RWPE2 (cell line): ENCODE results near the gene OGFR.
A peak's percentile ranks its signal among the peaks of the same experiment; 100 is the strongest.

Experiments
- ATAC-seq: fragments of 200-7000 bp; cut with Tn5 transposase; 3 replicates; pipeline ENCODE4 v1.9.1; 2021; ENCODE audit warnings: low read depth
- DNase-seq: peaks from one replicate; pipeline ENCODE4 v3.0.0-alpha.2; 2020; ENCODE audit warnings: low spot score
- H3K27ac ChIP-seq: fragments of 450-650 bp; 2 replicates; pipeline ENCODE4 v1.5.1; 2017; ENCODE audit warnings: mild to moderate bottlenecking; ENCODE audit not compliant: poor library complexity, severe bottlenecking
- H3K27me3 ChIP-seq: fragments of 250-450 bp; sonication (Bioruptor Pico); 2 replicates; pipeline ENCODE4 v1.5.1; 2021; ENCODE audit warnings: mild to moderate bottlenecking, moderate library complexity; ENCODE audit not compliant: insufficient read depth, poor library complexity, severe bottlenecking
- H3K36me3 ChIP-seq: fragments of 250-450 bp; sonication (Bioruptor Pico); 2 replicates; pipeline ENCODE4 v1.5.1; 2020; ENCODE audit warnings: low read depth, mild to moderate bottlenecking, moderate library complexity
- H3K4me1 ChIP-seq: fragments of 250-450 bp; sonication (Bioruptor Pico); 2 replicates; pipeline ENCODE4 v1.5.1; 2021; ENCODE audit warnings: mild to moderate bottlenecking, moderate library complexity; ENCODE audit not compliant: insufficient read depth, poor library complexity, severe bottlenecking
- H3K4me3 ChIP-seq: fragments of 250-450 bp; sonication (Bioruptor Pico); 2 replicates; pipeline ENCODE4 v1.5.1; 2021; ENCODE audit warnings: mild to moderate bottlenecking, moderate library complexity; ENCODE audit not compliant: severe bottlenecking
- H3K9me3 ChIP-seq: fragments of 250-450 bp; sonication (Bioruptor Pico); 2 replicates; pipeline ENCODE4 v1.5.1; 2021; ENCODE audit warnings: mild to moderate bottlenecking, moderate library complexity; ENCODE audit not compliant: severe bottlenecking
- TF ChIP-seq, protein P1 (sequence below): fragments of 450-650 bp; IDR thresholded peaks from one replicate; pipeline ENCODE4 v1.5.1; 2017; ENCODE audit warnings: mild to moderate bottlenecking, moderate library complexity; ENCODE audit not compliant: poor library complexity, severe bottlenecking

Gene OGFR

DNA sequence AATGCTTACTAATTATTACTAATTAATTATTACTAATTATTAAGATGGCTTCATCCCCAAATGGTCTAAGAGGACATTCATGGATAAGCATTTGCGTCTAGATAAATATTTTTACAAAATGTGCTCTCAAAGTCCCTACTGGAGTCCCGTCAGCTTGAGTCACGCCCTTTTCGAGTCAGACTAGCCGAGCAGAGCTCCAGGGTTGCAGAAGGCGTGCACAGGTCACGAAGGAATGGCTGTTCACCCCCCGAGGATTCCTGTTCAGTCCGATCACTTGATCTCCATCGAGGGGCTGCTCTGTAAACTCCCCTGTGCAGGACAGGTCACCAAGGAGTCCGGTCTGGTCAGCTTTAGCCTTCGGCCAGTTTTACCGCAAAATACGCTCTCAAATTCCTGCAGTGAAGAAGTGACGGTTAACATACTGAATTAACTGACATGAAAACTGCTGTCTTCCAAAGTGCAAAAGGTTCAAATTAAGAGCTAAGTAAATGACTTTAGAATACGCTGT is 37.1 kb downstream of the OGFR start:
- TF ChIP-seq, protein P1, sequence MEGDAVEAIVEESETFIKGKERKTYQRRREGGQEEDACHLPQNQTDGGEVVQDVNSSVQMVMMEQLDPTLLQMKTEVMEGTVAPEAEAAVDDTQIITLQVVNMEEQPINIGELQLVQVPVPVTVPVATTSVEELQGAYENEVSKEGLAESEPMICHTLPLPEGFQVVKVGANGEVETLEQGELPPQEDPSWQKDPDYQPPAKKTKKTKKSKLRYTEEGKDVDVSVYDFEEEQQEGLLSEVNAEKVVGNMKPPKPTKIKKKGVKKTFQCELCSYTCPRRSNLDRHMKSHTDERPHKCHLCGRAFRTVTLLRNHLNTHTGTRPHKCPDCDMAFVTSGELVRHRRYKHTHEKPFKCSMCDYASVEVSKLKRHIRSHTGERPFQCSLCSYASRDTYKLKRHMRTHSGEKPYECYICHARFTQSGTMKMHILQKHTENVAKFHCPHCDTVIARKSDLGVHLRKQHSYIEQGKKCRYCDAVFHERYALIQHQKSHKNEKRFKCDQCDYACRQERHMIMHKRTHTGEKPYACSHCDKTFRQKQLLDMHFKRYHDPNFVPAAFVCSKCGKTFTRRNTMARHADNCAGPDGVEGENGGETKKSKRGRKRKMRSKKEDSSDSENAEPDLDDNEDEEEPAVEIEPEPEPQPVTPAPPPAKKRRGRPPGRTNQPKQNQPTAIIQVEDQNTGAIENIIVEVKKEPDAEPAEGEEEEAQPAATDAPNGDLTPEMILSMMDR: no peak

DNA sequence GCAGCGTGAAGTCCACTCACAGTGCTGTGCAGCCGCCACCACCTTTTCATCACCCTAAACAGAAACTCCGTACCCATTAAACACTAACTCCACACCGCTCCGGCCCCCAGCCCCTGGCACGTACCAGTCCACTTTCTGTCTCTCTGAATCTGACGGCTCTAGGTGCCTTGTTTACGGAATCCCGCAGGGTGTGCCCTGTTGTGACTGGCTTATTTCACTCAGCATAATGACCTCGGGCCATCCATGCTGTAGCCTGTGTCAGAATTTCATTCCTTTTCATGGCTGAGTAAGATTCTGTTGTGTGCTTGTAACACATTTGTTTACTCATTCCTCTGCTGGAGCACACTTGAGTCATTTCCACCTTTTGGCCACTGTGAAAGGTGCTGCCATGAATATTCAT is 39.0 kb downstream of the OGFR start:
- DNase-seq: peak; percentile 78
- TF ChIP-seq, protein P1: no peak

More for the DNA sequence above, 37.1 kb downstream of the OGFR start:
- H3K4me1 ChIP-seq: peaks cover 5% of the 10 kb centered on the region
- ATAC-seq: no peak
- H3K27ac ChIP-seq: no peak overlapping the region
- H3K27me3 ChIP-seq: no peaks in the 10 kb centered on the region
- H3K4me3 ChIP-seq: no peak overlapping the region
- peaks cover 15% of the 10 kb centered on the region for H3K36me3 ChIP-seq
- DNase-seq: no peak
- no peaks in the 10 kb centered on the region for H3K9me3 ChIP-seq

GRCh38 chr20:62844182-62844581 is 39.5 kb downstream of the OGFR start:
- H3K4me1 ChIP-seq: no peaks in the 10 kb centered on the region
- no peak overlapping the region for H3K27ac ChIP-seq
- peaks cover 28% of the 10 kb centered on the region for H3K36me3 ChIP-seq
- TF ChIP-seq, protein P1: no peak
- H3K4me3 ChIP-seq: no peak overlapping the region
- no peaks in the 10 kb centered on the region for H3K9me3 ChIP-seq
- DNase-seq (peak; percentile 39), ATAC-seq (no peak)
- H3K27me3 ChIP-seq: no peaks in the 10 kb centered on the region

More for the DNA sequence above, 39.0 kb downstream of the OGFR start:
- no peak overlapping the region for H3K27ac ChIP-seq
- peaks cover 28% of the 10 kb centered on the region for H3K36me3 ChIP-seq
- H3K4me3 ChIP-seq: no peak overlapping the region
- no peaks in the 10 kb centered on the region for H3K4me1 ChIP-seq
- no peaks in the 10 kb centered on the region for H3K27me3 ChIP-seq
- no peaks in the 10 kb centered on the region for H3K9me3 ChIP-seq
- ATAC-seq: peak; percentile 28

GRCh38 chr20:62845416-62846160 is 41.0 kb downstream of the OGFR start:
- ATAC-seq: no peak
- Histone ChIP-seq H3K36me3 (peaks cover 33% of the 10 kb centered on the region), H3K4me1 (no peaks in the 10 kb centered on the region), H3K27me3 (no peaks in the 10 kb centered on the region), H3K9me3 (no peaks in the 10 kb centered on the region), H3K27ac (no peak overlapping the region), H3K4me3 (no peak overlapping the region)
- TF ChIP-seq, protein P1: no peak
- peak; percentile 64 for DNase-seq
